Neural progenitor cell (in vitro differentiated cells): ENCODE measurements around the gene FLII.

Experiments used
- EZH2 ChIP-seq: fragments of 200-600 bp; sonication (generic); IDR thresholded peaks from 2 replicates; pipeline ENCODE4 v1.6.1; 2017; ENCODE audit warnings: antibody characterized with exemption, mild to moderate bottlenecking, moderate library complexity
- EZH2phosphoT487 ChIP-seq: fragments of 200-600 bp; sonication (generic); IDR thresholded peaks from 2 replicates; pipeline ENCODE4 v1.6.1; 2017; ENCODE audit warnings: antibody characterized with exemption
- TF ChIP-seq, protein P1 (sequence below): fragments of 200-600 bp; sonication (generic); IDR thresholded peaks from 2 replicates; pipeline ENCODE4 v1.5.1; 2017; ENCODE audit warnings: antibody characterized with exemption, mild to moderate bottlenecking

DNA sequence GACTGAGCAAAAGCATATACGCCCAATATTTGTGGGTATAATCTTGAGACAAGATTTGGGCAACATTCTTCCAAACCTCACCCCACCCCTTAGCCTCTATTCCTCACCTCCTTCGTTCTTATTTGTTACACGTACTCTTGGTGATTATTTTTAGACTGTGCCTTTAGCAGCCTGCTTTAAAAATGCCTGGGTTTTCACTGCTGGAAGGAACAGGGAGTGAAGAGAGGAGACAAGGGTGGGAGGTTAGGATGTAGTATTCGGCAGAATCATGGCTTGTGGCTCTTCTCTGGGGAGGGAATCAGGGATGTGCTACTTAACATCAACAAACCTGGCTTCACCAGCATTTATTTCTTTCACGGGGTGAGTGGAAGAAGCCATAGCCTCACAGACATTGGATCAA, 63.3 kb downstream of the FLII start:
- TF ChIP-seq, protein P1, sequence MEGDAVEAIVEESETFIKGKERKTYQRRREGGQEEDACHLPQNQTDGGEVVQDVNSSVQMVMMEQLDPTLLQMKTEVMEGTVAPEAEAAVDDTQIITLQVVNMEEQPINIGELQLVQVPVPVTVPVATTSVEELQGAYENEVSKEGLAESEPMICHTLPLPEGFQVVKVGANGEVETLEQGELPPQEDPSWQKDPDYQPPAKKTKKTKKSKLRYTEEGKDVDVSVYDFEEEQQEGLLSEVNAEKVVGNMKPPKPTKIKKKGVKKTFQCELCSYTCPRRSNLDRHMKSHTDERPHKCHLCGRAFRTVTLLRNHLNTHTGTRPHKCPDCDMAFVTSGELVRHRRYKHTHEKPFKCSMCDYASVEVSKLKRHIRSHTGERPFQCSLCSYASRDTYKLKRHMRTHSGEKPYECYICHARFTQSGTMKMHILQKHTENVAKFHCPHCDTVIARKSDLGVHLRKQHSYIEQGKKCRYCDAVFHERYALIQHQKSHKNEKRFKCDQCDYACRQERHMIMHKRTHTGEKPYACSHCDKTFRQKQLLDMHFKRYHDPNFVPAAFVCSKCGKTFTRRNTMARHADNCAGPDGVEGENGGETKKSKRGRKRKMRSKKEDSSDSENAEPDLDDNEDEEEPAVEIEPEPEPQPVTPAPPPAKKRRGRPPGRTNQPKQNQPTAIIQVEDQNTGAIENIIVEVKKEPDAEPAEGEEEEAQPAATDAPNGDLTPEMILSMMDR: no peak
- TF ChIP-seq EZH2 (no peak), EZH2phosphoT487 (no peak)
